Right atrium auricular region (tissue), 2 donors: ENCODE measurements around the gene TBXT. TPM values are rescaled to one million over a fixed set of nuclear protein-coding genes. Genes with fewer than 3 reads are reported as not detected.

Source experiments
- DNase-seq: peaks from one replicate; pipeline ENCODE4 v3.0.0-alpha.2; 2019; ENCODE audit warnings: low spot score
- H3K27ac ChIP-seq, 2 donors: fragments of 200-600 bp; sonication (generic); 1 replicate in 1 of 2; 2 replicates in 1 of 2; pipeline ENCODE4 v1.5.1; 2016 to 2019
- H3K27me3 ChIP-seq, 2 donors: fragments of 200-600 bp; sonication (generic); one replicate each; pipeline versions ENCODE4 v1.5.1 to v1.6.0; 2017 to 2019
- H3K36me3 ChIP-seq: fragments of 200-600 bp; sonication (generic); one replicate; pipeline ENCODE4 v1.5.1; 2016
- H3K4me1 ChIP-seq, 2 donors: fragments of 200-600 bp; sonication (generic); one replicate each; pipeline versions ENCODE4 v1.5.1 to v1.6.0; 2017 to 2019
- H3K4me3 ChIP-seq, 2 donors: fragments of 200-600 bp; sonication (generic); 1 replicate in 1 of 2; 2 replicates in 1 of 2; pipeline ENCODE4 v1.5.1; 2017 to 2019; ENCODE audit warnings: mild to moderate bottlenecking in 1 of 2, moderate library complexity in 1 of 2
- H3K9me3 ChIP-seq, 2 donors: fragments of 200-600 bp; sonication (generic); one replicate each; pipeline ENCODE4 v1.5.1; 2019
- total RNA-seq, 2 donors: library from RNA; depleted of rRNA; stranded (reverse); fragments of >200 nt; gene quantifications; one replicate each; pipeline ENCODE4 v1.1.0, GENCODE V29; 2016
- TF ChIP-seq, protein P1 (sequence below), 2 donors: fragments of 200-600 bp; sonication (generic); IDR thresholded peaks; one replicate each; pipeline ENCODE4 v1.5.1; 2019; ENCODE audit warnings: antibody characterized with exemption in 2 of 2

The TBXT gene
- total RNA-seq, 2 donors from 2014 or later, result not detected

GRCh38 chr6:166156942-166157341, 10.7 kb downstream of the TBXT start:
- H3K27me3 ChIP-seq, result no peaks in the 10 kb centered on the region
- no peaks in the 10 kb centered on the region for H3K9me3 ChIP-seq
- H3K36me3 ChIP-seq, result no peaks in the 10 kb centered on the region
- no peak overlapping the region for H3K27ac ChIP-seq
- TF ChIP-seq, protein P1, sequence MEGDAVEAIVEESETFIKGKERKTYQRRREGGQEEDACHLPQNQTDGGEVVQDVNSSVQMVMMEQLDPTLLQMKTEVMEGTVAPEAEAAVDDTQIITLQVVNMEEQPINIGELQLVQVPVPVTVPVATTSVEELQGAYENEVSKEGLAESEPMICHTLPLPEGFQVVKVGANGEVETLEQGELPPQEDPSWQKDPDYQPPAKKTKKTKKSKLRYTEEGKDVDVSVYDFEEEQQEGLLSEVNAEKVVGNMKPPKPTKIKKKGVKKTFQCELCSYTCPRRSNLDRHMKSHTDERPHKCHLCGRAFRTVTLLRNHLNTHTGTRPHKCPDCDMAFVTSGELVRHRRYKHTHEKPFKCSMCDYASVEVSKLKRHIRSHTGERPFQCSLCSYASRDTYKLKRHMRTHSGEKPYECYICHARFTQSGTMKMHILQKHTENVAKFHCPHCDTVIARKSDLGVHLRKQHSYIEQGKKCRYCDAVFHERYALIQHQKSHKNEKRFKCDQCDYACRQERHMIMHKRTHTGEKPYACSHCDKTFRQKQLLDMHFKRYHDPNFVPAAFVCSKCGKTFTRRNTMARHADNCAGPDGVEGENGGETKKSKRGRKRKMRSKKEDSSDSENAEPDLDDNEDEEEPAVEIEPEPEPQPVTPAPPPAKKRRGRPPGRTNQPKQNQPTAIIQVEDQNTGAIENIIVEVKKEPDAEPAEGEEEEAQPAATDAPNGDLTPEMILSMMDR (IDR thresholded peaks at IDR 0.05), result peak in 1 of 2 donors; percentile 51
- DNase-seq, result no peak
- H3K4me1 ChIP-seq, result no peaks in the 10 kb centered on the region
- H3K4me3 ChIP-seq, result no peak overlapping the region

DNA sequence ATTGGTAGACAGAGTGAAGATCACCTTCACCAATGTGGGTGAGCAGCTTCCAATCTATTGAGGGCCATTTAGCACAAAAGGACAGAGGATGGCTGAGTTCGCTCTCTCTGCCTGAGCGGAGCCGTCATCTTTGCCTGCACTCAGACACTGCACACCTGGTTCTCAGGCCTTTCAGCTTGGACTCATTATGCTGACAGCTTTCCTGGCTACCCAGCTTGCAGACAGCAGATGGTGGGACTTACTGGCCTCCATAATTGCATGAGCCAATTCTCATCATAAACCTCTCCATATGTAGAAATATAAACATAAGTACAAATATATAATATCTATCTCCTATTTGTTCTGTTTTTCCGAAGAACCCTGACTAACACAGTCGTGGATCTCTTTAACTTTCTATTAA, 13.7 kb downstream of the TBXT start:
- no peak for DNase-seq
- no peak overlapping the region for H3K4me3 ChIP-seq
- H3K36me3 ChIP-seq, result no peaks in the 10 kb centered on the region
- H3K27ac ChIP-seq, result no peak overlapping the region
- peaks cover 0 to 17% of the 10 kb centered on the region in 2 donors for H3K9me3 ChIP-seq
- TF ChIP-seq, protein P1 (IDR thresholded peaks at IDR 0.05), result no peak
- no peaks in the 10 kb centered on the region for H3K4me1 ChIP-seq
- no peaks in the 10 kb centered on the region for H3K27me3 ChIP-seq

GRCh38 chr6:166152660-166153059, 15.0 kb downstream of the TBXT start:
- TF ChIP-seq, protein P1 (IDR thresholded peaks at IDR 0.05), result no peak
- Histone ChIP-seq H3K9me3 (peaks cover 0 to 17% of the 10 kb centered on the region in 2 donors), H3K4me3 (no peak overlapping the region), H3K27me3 (no peaks in the 10 kb centered on the region), H3K27ac (no peak overlapping the region), H3K4me1 (no peaks in the 10 kb centered on the region), H3K36me3 (no peaks in the 10 kb centered on the region)
- no peak for DNase-seq

- Histone ChIP-seq H3K9me3 (peaks cover 0 to 17% of the 10 kb centered on the region in 2 donors), H3K27me3 (no peaks in the 10 kb centered on the region), H3K4me3 (no peak overlapping the region), H3K4me1 (no peaks in the 10 kb centered on the region), H3K36me3 (no peaks in the 10 kb centered on the region), H3K27ac (no peak overlapping the region)
- no peak for DNase-seq
- TF ChIP-seq, protein P1 (IDR thresholded peaks at IDR 0.05), result no peak
Observed at GRCh38 chr6:166151798-166152197, 15.9 kb downstream of the TBXT start.

DNA sequence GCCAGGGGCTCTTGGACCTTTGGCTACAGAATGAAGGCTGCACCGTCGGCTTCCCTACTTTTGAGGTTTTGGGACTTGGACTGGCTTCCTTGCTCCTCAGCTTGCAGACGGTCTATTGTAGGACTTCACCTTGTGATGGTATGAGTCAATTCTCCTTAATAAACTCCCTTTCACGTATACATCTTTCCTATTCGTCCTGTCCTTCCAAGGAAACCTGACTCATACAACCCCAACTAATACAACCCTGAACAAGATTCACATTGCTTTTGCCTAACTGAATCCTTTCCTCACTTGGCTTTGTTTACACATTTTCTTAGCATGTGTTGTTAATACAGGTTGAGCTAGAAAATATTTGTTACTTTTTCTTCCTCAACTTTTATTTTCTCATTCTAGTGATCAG, 21.9 kb downstream of the TBXT start:
- H3K9me3 ChIP-seq, result peaks cover 0 to 12% of the 10 kb centered on the region in 2 donors

DNA sequence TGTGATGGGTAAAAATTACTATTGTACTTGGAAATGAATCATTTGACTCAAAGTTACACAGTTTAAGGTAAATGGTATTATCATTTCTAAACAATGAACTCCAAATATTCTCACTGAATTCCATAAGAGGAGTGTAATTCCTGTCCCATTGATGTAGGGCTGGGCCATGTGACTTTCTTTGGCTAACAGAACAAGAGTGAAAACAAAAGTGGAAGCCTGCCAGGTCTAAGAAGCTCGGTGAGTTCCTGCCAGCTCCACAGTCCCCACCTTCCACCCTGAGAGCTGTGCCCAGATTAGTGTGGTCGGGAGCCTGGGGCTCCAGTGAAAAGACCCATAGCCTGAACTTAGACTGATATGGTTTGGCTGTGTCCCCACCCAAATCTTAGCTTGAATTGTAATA, 24.6 kb downstream of the TBXT start:
- Histone ChIP-seq H3K4me3 (no peak overlapping the region), H3K4me1 (no peaks in the 10 kb centered on the region), H3K27me3 (no peaks in the 10 kb centered on the region), H3K27ac (no peak overlapping the region), H3K9me3 (no peaks in the 10 kb centered on the region), H3K36me3 (no peaks in the 10 kb centered on the region)
- no peak for DNase-seq
- TF ChIP-seq, protein P1 (IDR thresholded peaks at IDR 0.05), result no peak

More for the DNA sequence above, 21.9 kb downstream of the TBXT start:
- Histone ChIP-seq H3K27ac (no peak overlapping the region), H3K4me1 (no peaks in the 10 kb centered on the region), H3K4me3 (no peak overlapping the region), H3K36me3 (no peaks in the 10 kb centered on the region), H3K27me3 (no peaks in the 10 kb centered on the region)
- no peak for DNase-seq
- TF ChIP-seq, protein P1 (IDR thresholded peaks at IDR 0.05), result no peak
